Urinary bladder (tissue), 2 donors: ENCODE data around the gene MEIKIN. TPM values are rescaled to one million over a fixed set of nuclear protein-coding genes. Genes with fewer than 3 reads are reported as not detected.

Experiments used
- polyA plus RNA-seq: library from polyadenylated mRNA; stranded (reverse); fragments of 200-250 nt; gene quantifications from one replicate; pipeline ENCODE4 v1.2.3, GENCODE V29; 2013
- total RNA-seq: library from RNA; depleted of rRNA; stranded (reverse); fragments of >200 nt; gene quantifications from one replicate; pipeline ENCODE4 v1.2.3, GENCODE V29; 2014
- donor health status: healthy.

Gene MEIKIN
- total and polyA plus RNA-seq, 2 donors, result not detected

Other genes with a start within 250 kb of the MEIKIN start
- 71.7 TPM for gene FNIP1, start 148.6 kb downstream of the MEIKIN start, total RNA-seq
- 8.3 TPM for gene FNIP1, start 148.6 kb downstream of the MEIKIN start, polyA plus RNA-seq
- 2.3 TPM for gene ACSL6, start 66.0 kb upstream of the MEIKIN start, total RNA-seq
- 0.42 TPM for gene ACSL6, start 66.0 kb upstream of the MEIKIN start, polyA plus RNA-seq
- not detected for gene IL3, start 115.0 kb upstream of the MEIKIN start, total RNA-seq
- not detected for gene IL3, start 115.0 kb upstream of the MEIKIN start, polyA plus RNA-seq
- not detected for gene CSF2, start 128.1 kb upstream of the MEIKIN start, total RNA-seq
- not detected for gene CSF2, start 128.1 kb upstream of the MEIKIN start, polyA plus RNA-seq